NCI-H446 (cell line): ENCODE data around the gene RBFOX1.

Experiments
- DNase-seq, 2 experiments: peaks; one replicate each; lab custom pipeline; 2025; lab: John Stamatoyannopoulos, UW

The RBFOX1 gene

DNA sequence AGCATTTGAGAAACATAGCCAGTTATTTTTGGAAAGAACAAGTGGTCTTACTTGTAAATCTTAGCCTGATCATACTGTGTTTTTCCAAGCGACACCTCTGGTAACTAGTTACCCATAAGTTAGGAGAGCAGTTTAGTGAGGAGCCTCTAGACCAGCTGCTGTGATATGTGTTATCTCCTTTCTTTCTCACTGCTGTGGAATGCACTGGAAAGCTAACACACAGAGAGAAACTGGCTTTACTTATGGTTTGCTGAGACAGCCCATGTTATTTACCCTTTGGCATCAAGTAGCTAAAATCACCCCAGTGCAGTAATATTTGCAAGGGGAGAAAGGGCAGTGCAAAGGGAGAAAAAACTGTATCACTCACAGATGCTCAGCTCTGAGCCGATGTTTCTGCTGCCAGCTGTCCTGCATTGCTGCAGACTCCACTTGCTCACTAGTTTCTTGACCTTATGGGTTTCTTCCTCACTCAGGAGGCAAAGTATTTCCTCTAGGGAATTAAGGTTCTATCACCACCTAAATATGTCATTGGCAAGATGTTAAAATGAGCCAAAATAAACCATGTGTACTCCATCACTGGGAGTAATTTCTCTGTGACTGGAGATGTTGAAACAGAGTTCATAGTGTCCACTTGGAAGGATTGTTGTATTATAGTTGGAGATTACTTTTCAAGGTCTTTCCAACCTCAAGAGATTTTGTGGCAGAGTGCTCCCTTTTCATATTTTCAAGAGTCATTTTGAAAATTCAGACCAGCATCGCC is 2.3 kb downstream of the RBFOX1 start:
- DNase-seq: no peak

DNA sequence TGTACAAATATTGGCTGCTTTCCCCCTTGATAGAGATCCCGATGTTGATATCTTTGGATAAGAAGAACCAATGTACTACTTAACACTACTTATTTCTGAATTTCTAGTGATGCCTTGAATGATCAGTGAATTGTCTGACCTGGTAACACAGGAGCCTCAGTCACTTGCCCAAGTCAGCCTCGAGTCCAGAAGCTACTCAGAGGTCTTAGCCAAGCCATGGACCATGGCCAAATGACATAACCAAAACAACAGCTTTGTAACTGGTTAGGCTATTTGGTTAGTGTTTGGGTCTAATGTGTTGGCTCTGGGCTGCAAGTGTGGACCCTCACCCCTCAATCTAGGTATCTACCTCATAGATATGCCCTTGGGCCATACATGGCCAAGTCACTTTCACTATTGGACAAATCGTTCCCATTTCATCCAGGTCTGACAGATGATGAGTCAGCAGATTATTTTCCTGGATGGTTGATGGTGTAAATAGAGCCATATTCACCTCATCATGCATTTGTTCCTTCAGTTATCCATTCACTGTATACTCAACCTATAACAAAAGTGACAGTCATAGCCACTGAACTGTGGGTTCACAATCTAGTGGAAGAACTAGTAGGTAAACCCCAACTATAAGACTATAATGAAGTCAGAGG is 3.5 kb downstream of the RBFOX1 start:
- DNase-seq: no peak

DNA sequence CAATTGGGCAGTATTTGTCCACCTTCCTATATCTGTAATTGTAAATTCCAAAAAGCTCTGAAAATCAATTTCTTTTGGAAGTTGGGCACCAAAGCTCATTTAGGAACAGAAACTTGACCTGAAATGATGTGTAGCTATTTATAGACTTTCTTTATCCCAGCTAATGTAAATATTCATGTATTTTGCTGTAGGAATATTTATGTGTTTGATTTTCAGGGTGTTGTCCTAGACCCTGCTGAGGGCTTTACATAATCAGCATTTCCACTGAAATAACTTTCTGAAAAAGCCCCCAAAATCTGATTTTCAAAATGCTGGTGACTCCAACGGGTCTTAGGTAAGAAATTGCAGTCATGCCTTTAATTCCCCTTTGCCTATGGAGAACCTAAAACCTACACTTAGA is 4.1 kb downstream of the RBFOX1 start:
- no peak for DNase-seq

DNA sequence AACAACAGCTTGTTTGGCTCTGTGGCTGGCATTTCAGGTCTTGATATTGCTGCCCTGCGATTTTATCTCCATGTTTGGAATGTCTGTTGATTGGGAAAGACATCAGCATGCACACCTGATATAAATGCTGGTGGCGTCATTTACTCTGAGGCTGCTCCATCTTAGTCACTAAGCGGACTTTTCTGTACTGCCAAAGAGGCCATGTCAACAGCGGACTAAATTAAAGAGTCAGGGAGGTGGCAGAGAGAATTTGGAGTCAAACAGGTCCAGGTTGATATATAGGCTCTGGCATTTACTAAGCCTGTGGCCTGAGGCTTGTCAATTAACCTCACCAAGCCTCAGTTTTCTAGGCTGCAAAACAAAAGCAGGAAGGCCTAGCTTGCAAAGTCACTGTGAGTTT is 6.2 kb downstream of the RBFOX1 start:
- DNase-seq: no peak

DNA sequence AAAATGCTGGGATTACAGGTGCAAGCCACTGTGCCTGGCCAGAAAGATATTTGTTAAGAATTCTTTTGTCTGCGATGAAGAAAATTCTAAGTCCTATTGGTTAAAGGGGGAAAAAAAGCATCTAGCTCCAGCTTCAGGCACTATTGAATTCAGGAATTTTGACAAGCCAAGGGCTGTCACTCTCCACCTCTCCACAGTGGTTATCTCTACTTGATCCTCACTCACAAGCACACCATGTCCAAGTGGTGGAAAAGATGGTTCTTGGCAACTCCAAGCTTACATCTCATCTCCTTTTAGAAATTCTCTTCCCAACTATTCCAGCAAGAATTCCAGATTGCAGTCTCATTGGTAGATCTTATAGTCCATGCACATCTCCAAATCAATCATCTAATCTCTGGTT is 7.1 kb downstream of the RBFOX1 start:
- DNase-seq: no peak

DNA sequence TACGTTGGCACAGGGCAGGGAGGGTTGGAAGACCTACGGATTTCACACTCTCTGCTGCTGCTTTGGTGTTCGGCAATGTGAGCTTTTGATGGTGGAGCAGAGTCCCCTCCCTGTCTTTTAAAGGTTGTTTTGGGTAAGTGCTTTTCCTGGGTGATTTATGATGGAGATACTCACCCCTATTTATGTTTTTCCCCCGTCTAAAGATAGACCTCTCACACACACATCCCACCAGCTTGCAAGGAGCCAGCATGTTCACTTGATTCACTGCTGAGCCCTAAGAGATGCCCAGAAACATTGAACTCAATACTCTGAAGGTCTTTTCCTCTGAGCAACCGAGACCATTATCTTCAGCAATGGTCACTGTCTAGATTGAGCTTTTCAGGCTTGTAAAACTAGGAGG is 8.3 kb downstream of the RBFOX1 start:
- no peak for DNase-seq

DNA sequence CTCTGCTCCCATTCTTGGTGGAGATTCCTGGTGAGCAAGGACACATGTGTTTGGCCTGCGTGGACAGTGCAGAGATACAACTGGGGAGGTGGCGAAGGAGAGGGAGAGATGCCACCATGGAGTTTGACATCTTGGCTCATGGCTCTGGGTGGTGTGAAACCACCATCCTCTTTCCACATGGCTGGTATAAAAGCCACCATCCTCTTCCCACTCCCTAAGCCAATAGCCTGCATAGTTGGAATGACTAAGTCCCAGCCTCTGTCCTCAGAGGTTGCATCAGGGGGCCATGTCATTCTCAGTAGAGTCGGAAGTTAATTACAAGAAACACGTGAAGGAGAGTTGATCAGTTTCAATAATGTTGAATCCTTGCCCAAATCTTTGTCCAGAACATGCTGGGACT is 10.0 kb downstream of the RBFOX1 start:
- DNase-seq: no peak

DNA sequence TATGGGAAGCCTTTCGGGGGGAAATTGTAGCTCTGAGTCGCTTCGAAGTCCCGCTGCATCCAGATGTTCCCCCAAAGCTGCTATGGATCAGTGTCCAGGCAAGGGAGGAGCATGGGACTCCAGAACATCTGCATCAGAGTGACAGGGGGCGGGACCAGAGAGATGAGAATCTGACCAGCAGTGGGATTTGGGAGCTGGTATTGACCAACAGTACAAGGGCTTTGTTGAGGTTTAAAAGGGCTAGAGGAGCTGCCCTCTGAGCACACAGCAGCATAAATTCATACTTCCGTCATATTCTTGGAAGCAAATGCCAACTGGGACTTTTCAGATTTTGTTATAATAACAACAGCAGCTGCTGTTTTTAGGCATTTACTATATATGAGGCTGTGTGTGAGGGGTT is 10.6 kb downstream of the RBFOX1 start:
- DNase-seq: no peak

DNA sequence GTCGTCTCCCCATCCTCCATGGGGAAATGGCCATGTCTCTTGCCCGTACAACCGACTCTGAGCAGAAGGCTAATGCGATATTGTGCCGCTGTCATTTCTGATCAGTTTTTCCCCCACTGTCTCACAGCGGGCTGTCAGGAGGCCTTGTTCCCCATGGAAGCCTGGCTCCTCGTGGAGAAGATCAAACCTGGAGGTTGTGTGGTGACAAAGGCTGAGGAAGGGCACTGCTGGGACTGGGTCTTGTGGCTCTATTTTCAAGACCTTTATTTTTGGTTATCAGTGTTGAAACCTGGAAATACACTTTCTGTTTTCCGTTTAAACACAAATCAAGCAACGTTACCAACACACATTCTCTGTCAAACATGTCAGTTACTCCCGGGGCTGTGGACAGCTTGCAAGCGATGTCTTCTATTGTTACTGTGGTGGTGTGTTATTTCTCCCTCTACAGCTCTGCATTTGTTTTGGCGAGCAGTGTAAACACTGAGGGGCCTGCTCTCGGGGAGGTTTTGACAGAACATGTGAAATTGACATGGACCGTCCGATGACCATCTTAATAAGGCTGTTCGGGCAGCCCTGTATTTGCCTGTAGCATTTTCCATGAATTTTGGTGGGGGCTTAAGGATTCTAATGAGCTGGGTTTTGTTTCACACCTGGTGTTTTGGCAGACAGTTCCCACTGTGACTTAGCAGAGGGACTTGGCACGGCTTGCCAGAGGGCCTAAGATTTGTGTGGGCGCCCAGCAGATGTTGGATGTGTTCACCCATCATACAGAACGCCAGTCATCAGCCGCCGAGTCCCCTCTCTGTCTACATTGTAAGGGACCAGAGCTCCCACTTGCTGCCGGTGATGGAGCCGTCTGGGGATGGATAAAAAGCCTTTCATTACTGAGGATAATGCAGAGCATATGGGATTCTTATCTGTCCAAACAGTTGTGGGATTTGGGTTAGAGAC is 12.5 kb downstream of the RBFOX1 start:
- DNase-seq: no peak

DNA sequence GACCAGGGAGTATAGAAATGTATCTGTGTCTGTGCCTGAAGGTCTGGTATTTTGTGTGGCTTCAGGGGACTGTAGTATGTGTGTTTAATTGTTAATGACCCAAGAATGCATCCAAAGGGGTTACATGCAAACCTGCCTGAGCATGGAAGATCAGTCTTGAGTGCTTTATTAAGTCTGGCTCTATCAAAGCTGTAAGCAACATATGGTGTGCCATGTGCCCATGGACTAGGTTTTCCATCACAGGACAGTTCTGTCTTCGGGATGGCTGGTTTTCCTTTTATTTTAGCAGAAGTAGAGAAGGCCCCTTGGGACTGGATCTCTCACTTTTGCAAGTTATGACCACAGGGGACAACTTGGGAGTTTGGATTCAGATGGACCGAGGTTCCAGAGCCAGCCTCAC is 18.2 kb downstream of the RBFOX1 start:
- no peak for DNase-seq

DNA sequence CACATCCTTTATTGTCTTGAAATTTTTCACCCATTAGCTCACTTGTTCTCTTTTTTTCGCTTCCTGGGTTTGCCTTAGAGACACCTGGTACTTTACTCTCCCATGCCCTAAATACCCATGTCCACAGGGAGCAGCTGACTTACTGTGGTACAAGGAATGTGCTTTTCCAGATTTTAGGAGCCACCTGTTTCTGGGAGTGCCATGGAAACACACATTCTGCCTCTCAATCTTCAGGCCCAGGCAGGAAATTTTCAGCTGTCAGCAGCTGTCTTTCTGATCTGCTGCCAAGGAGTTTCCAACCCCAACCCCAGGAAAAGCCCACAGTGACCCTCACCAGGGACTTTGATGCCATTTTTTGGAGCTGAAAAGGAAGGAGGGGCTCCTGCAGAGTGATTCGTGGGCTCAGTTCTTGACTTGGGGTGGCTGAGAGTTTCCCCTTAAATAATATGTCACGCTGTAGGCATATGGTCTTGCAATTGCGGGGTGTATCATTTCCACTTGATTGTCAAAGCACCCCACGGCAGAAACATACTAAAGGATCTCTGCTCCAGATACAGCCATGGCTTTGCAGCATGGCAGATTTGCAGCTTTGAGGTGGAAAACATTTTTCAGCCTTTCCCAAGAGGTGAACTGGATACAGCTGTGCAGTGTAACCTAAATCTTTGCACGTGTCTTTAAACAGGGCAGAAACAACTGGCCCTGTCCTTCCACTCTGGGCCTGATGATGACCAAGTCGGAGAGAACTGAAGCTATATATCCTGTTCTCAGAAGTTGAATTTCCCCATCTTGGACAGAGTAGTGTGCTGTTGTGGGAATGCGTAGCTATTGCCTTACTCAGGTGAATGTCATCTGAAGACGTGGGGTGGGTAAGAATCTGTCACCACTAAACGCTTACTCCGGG is 19.2 kb downstream of the RBFOX1 start:
- DNase-seq: no peak

DNA sequence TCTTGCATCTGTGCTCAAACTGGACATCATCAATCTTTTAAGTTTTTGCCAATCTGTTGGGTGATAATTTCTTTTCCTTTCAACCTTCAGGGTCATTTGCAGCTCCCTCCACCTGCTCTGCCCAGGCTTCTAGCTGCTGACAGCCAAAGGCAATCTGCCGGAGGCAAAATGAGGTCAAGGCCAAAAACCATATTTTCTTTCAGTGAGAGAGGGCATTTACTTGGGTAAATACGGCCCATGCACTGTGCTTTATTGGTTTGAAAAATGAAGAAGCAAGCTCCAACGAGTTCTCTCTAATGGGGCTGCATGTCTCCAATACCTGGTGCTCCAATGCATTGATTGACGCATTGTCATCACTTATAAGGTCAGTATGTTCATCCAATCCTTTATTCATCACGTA is 23.1 kb downstream of the RBFOX1 start:
- DNase-seq: no peak

DNA sequence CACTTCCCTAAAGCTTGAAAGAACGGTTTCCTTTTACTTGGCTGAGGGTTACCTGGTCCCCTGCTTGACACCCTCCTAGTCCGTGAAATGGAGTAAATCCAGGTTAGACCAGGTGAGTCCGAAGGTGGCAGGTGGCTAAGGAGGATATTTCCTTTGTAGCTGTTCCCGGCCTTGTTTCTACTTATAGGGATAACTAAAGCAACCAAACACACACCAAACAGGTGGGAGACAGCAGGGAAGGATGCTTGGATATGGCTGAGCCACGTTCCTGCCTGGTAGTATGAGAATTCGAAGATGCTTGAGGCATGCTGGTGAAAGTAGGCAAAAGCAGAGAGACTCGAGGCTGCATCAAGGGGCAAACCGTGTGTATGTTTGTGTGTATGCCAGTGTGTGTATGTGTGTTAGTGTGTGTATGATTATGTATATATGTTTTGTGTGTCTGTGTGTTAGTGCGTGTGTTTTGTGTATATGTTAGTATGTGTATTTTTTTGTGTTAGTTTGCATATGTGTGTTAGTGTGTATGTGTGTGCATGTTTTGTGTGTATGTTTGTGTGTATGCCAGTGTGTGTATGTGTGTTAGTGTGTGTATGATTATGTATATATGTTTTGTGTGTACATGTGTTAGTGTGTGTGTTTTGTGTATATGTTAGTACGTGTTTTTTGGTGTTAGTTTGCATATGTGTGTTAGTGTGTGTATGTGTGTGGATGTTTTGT is 28.9 kb downstream of the RBFOX1 start:
- DNase-seq: no peak

DNA sequence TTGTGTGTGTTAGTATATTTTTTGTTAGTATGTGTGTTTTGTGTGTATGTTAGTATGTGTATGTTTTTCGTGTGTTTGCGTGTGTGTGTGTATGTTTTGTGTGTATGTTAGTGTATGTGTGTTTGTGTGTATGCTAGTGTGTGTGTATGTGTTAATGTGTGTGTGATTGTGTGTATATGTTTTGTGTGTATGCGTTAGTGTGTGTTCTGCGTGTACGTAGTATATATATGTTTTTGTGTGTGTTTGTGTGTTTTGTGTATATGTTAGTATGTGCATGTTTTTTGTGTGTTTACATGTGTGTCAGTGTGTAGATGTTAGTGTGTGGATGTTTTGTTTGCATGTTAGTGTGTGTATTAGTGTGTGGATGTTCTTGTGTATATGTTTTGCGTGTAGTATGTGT is 29.6 kb downstream of the RBFOX1 start:
- no peak for DNase-seq

DNA sequence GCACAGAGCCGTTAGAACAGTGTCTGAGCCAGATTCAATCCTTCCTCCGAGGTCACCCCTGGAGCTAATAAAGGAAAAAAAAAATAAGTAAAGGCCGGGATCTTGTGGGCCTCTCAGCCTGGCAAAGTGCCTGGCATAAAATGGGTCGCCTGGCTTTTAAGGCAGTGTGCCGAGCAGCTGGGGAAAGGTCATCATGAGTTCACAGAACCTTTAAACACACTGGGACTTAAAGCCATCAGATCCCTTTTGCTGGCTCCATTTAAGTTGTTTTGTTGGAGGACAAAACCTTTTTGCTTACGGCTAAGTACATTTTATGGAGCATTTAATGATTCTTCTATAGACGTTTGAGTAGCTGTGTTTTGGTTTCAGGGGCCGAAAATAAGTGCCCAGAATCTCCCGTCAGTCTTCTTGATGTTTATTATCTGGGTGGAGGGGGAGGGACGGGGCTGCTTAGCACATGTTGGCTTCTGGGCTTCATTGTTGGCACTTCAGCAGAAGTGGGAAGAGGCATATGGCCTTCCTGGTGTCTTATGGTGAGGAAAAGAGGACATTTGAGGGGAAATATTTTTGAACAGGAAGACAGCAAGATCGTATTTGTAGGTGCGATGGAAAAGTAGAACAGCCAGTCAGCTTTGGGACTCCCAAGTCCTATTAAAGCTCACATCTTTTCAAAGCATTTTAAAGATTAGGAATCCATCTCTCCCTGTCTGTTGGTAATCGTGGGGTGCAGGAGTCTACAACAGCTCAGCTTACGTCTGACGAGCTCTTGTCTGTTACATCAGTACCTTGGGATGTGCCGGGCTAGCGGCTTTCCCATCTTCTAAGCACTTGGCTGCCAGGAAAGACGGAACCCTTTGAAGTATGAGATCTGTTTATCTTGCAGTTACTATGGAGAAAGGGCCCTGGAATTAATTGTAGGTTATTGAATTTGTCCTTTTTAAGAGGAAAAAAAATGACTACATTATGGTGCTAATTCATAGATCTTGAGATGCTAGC is 31.1 kb downstream of the RBFOX1 start:
- no peak for DNase-seq

DNA sequence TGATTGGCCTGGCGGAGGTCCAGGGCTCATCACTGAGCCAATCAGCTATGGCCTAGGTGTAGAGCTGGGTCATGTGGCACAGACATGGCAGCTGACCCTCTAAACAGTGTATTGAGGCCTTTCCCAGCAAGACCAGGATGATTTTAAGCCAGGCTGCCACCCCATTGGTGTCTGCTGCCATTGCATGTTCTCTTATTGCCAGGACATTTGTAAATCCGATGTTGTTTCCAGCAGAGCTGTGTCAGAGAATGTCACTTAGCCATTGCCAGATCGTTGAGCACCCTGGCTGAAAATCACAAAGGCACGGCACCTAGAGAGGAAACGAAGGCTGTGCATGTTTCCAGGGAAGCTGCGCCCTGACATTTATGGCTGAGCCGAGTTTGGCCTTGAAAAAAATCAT is 33.4 kb downstream of the RBFOX1 start:
- DNase-seq: no peak

DNA sequence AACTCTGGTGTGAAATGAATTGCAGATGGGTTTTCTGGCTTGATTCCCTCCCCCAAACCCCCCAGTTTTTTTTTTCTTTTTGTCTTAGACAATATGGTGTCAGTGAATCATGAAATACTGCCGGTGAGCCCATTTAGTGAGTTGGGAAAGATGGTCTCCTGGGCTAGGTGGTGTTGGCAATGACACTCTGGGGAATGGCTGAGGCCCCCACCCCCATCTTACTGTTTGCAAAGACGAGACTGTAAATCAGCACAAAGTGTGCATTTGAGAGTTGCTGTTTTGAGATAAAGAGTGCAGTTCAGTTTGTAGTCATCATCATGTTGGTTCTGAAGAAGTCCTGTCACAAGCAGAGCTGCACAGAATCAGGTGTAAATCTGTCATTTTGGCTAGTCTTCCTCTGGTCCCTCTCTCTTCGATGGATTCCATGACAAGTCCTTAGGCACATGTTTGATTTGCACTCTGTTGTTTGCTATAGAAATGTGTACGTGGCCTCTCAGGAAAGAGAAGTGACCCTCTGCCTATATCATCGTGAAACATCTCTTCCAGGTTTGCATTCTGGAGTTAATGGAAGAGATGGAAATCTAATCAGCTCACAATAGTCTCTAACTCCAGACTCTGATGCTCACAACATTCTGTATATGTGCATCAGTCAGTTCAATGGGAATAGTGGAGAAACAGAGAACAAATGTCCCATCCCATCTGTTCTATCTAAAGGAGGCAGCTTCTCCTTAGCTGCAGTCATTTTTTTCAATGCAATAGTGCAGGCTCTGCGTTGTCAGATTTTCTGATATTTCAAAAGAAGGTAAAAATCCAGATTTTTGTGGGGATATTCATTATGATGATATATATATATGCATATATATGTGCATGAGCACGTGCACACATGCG is 34.6 kb downstream of the RBFOX1 start:
- no peak for DNase-seq

DNA sequence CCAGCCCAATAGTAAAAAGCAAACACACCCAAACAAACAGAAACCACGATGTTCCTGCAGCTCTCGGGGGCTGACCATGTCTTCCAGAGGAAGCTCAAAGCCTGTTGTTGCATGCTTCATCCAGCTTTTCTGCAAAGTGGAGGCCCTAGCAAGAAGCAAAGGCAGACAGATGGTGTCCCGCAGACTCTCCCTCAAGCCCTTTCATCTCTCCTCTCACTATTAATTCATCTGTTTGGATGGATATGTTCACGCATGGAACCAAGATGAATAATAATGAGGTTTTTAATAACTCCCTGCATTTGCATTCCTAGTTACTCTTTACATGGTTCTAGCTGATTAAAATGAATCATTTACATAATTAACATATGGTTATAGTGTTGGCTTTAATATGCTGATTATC is 36.6 kb downstream of the RBFOX1 start:
- no peak for DNase-seq

DNA sequence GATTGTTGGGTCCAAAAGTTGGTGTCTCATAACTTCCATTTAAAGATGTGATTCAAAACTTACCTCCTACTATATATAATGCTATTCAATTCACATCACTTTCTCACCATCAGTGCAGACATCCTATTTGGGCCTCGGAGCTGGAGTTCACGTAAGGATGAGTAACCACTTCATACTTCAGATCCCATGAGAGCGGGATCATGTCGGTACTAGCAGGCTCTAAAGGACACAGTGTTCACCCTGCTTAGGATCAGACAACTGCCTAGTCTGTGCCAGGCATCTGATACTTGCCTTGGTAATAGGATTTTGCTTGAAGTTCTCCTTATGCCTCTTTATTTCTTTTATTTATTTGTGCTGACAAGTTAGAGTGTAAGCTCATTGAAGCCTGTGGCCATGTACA is 39.5 kb downstream of the RBFOX1 start:
- no peak for DNase-seq
